Muscle of leg (tissue), 11 donors: ENCODE results near the gene PTMS. TPM values are rescaled to one million over a fixed set of nuclear protein-coding genes. Genes with fewer than 3 reads are reported as not detected.

ENCODE experiments used
- DNase-seq: peaks from one replicate; pipeline ENCODE4 v3.0.0; 2013
- H3K27ac ChIP-seq: one replicate; pipeline ENCODE4 v1.5.1; 2013; ENCODE audit warnings: mild to moderate bottlenecking, low read length, control low read depth
- H3K27me3 ChIP-seq: one replicate; pipeline ENCODE4 v1.6.1; 2013; ENCODE audit warnings: low read length; ENCODE audit not compliant: control insufficient read depth, insufficient read depth
- H3K36me3 ChIP-seq: one replicate; pipeline ENCODE4 v1.6.1; 2013; ENCODE audit warnings: low read length; ENCODE audit not compliant: control insufficient read depth, insufficient read depth
- H3K4me1 ChIP-seq: one replicate; pipeline ENCODE4 v1.6.1; 2013; ENCODE audit warnings: low read length; ENCODE audit not compliant: control insufficient read depth, insufficient read depth
- H3K4me3 ChIP-seq: one replicate; pipeline ENCODE4 v1.5.1; 2013; ENCODE audit warnings: low read length, control low read depth
- H3K9me3 ChIP-seq: replicated peaks from 2 replicates; pipeline ENCODE4 v1.6.1; 2013; ENCODE audit warnings: low read depth, low read length; ENCODE audit not compliant: control insufficient read depth
- WGBS: methylation state at CpG from one replicate; pipeline ENCODE4 v1.1.5; 2013; ENCODE audit warnings: missing lambda C conversion rate; ENCODE audit not compliant: insufficient coverage; 5-methylcytosine and 5-hydroxymethylcytosine counted together
- polyA plus RNA-seq, 8 donors: library from polyadenylated mRNA; unstranded; fragments of 120-200 nt; gene quantifications; one replicate each; pipeline versions ENCODE4 v1.2.1 to v1.2.3, GENCODE V29; 2013; ENCODE audit warnings: inconsistent platforms in 1 of 8, low replicate concordance in 1 of 8; ENCODE audit not compliant: insufficient read length in 8 of 8, insufficient read depth in 1 of 8
- total RNA-seq: library from RNA; stranded (reverse); fragments of 120-200 nt; gene quantifications from one replicate; pipeline ENCODE4 v1.2.4, GENCODE V29; 2013

PTMS gene
- total and polyA plus RNA-seq, 9 donors, result 87.5 to 529 (median 482) TPM

DNA sequence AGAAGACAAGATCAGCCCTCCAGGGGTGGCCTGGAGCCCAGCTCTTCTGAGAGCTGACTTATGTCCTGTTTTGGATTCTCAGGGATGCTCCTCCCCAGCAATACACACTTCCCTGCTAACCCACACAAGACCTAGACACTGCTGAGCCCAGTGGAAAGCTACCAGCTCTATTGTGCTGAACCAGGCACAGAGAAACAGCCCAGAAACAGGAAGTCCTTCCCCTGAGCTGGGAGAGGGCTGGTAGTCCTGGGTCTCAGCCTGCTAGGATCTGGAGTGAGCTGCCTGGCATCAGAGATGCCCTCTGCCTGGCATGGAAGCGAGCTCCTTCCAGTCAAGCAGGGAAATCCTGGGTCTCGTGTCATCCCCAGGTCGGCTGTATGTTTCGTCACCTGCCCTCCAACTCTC, 4.9 kb downstream of the PTMS start:
- Histone ChIP-seq H3K27me3 (peaks cover 20% of the 10 kb centered on the region), H3K4me1 (peaks cover 37% of the 10 kb centered on the region), H3K9me3 (no peaks in the 10 kb centered on the region), H3K4me3 (no peak overlapping the region), H3K27ac (peak overlapping the region; percentile 3), H3K36me3 (peaks cover 44% of the 10 kb centered on the region)
- no CpG with 5 or more reads among the region's 4 CpGs for WGBS
- DNase-seq, result peak; percentile 82

DNA sequence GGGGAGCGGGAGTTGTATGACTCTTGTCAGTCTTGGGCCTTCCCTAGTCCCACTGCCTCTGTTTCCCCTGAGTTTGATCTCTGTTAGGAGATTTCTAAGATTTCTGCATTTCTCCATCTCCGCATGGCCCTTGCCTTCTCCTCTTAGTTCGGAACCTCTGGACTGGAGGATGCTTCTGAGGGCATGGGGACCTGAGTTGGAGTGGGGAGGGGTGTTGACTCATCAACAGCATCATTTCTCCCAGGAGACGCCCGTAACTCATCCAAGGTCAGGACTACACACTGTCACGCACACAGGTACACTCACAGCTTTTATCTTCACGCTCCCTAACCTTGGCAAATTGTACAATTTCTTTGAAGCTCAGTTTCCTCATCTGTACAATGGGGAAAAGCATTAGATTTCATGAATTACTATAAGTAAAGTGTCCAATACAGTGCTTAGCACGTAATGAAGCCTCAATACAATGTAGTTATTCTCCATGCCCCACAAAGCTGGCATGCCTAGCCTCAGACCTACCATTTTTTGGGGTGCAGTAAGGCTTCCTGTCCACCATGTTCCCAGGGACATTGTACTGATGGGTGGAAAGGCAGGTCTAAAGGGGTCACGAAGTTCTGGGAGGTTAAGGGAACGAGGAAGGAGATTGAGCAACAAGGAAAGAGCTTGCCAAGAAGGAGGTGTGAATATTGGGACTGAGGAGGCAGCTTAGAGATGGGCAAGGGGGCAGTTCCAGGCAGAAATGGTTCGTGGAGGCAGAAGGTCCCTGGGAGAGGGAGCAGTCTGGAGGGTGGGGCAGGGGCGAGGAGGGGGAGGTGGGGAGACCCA, 5.6 kb downstream of the PTMS start:
- no peak for DNase-seq
- H3K4me3 ChIP-seq, result no peak overlapping the region
- peaks cover 45% of the 10 kb centered on the region for H3K36me3 ChIP-seq
- 67% methylated on average over 4 of the region's 12 CpGs for WGBS
- H3K27me3 ChIP-seq, result peaks cover 20% of the 10 kb centered on the region
- peaks cover 37% of the 10 kb centered on the region for H3K4me1 ChIP-seq
- no peaks in the 10 kb centered on the region for H3K9me3 ChIP-seq
- peak overlapping the region; percentile 3 for H3K27ac ChIP-seq

DNA sequence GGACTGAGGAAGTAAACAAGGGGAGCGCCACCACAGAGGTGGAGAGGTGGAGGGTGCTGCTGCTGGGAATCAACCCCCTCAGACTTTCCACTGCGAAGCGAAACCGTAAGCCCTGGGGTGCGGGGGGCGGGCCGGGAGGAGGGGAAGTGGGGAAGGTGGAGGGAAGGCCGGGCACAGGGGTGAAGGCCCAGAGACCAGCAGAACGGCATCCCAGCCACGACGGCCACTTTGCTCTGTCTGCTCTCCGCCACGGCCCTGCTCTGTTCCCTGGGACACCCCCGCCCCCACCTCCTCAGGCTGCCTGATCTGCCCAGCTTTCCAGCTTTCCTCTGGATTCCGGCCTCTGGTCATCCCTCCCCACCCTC, 6.2 kb downstream of the PTMS start, which contains the start of gene LAG3:
LAG3 (plus strand) TSS at position 190 of the 365 bp plus-strand sequence. CDS start 333 bp downstream, outside the sequence.
- H3K27me3 ChIP-seq, result peaks cover 20% of the 10 kb centered on the region
- peak within 1 kb of the TSS; percentile 3 for H3K27ac ChIP-seq
- peaks cover 37% of the 10 kb centered on the region for H3K4me1 ChIP-seq
- no peaks in the 10 kb centered on the region for H3K9me3 ChIP-seq
- 36% methylated on average over 7 of the region's 15 CpGs for WGBS
- DNase-seq, result no peak
- H3K36me3 ChIP-seq, result peaks cover 45% of the 10 kb centered on the region
- no peak within 1 kb of the TSS for H3K4me3 ChIP-seq

DNA sequence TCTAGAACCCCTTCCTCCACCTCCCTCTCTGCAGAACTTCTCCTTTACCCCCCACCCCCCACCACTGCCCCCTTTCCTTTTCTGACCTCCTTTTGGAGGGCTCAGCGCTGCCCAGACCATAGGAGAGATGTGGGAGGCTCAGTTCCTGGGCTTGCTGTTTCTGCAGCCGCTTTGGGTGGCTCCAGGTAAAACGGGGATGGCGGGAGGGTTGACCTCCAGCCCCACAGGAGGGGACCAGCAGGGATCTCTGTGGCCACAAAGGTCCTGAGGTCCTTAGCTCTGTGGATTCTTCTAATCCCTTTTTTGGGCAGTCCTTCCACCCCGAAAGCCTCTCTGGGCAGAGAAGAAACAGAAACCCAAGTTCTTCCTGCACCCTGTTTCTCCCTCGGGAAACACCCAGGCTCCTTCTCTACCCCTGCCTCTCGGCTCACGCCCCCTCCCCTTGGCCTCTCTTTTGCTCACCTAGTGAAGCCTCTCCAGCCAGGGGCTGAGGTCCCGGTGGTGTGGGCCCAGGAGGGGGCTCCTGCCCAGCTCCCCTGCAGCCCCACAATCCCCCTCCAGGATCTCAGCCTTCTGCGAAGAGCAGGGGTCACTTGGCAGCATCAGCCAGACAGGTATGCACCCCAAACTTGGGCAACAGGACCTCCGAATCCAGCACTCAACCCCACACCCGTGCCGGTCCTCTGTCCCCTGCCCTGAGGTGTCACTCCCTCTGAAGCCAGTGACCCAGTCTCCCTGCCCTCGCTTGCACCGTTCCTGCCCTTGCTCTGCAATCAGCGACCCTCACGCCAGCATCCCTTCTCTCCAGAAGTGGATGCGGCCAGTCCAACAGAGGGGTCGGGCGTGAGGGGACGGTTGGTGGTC, 6.8 kb downstream of the PTMS start:
- Histone ChIP-seq H3K27me3 (peaks cover 20% of the 10 kb centered on the region), H3K4me3 (no peak overlapping the region), H3K27ac (no peak overlapping the region), H3K4me1 (peaks cover 37% of the 10 kb centered on the region), H3K9me3 (no peaks in the 10 kb centered on the region), H3K36me3 (peaks cover 42% of the 10 kb centered on the region)
- no peak for DNase-seq
- WGBS, result 53% methylated on average over 12 of the region's 21 CpGs

DNA sequence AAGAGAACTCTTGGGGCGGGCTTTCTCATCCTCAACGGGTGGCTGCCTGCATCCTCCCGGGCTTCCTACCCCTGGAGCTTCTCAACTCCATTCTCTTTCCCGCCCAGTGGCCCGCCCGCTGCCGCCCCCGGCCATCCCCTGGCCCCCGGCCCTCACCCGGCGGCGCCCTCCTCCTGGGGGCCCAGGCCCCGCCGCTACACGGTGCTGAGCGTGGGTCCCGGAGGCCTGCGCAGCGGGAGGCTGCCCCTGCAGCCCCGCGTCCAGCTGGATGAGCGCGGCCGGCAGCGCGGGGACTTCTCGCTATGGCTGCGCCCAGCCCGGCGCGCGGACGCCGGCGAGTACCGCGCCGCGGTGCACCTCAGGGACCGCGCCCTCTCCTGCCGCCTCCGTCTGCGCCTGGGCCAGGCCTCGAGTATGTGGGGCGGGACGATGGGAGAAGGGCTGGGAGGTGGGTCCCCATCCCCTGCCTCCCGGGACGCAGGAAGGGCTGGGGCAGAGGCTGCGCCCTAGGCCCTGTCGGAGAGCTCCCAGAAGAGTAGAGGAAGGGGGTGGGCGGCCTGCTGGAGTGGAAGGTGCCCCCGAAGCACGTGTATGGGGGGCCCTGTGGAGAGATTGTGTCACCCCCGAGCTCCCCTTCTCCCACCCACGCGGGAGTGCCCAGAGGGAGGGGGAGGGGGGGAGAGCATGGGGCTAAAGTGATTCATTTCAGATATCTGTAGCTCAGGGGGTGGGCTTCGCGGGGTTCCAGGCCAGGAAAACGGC, 7.6 kb downstream of the PTMS start:
- Histone ChIP-seq H3K36me3 (peaks cover 39% of the 10 kb centered on the region), H3K4me3 (no peak overlapping the region), H3K4me1 (peaks cover 37% of the 10 kb centered on the region), H3K27ac (peak overlapping the region; percentile 3), H3K9me3 (no peaks in the 10 kb centered on the region), H3K27me3 (peaks cover 18% of the 10 kb centered on the region)
- no peak for DNase-seq
- 13% methylated on average over 42 of the region's 60 CpGs for whole genome bisulfite sequencing

DNA sequence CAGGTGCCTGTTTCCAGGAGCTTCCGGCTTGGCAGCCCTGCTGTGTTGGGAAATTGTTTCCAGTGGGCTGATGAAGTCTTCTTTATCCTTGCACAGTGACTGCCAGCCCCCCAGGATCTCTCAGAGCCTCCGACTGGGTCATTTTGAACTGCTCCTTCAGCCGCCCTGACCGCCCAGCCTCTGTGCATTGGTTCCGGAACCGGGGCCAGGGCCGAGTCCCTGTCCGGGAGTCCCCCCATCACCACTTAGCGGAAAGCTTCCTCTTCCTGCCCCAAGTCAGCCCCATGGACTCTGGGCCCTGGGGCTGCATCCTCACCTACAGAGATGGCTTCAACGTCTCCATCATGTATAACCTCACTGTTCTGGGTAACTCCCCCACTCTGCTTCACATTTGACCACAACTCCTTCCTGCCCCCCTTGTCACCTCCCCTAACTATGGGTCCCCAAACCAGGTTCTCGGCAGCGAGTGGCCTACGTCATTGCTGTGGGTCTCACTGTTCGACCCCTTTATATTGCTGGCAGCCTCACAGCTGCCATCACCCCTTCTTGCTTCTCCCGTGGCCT, 8.4 kb downstream of the PTMS start:
- Histone ChIP-seq H3K27ac (no peak overlapping the region), H3K27me3 (peaks cover 18% of the 10 kb centered on the region), H3K4me3 (no peak overlapping the region), H3K36me3 (peaks cover 35% of the 10 kb centered on the region), H3K9me3 (no peaks in the 10 kb centered on the region), H3K4me1 (peaks cover 36% of the 10 kb centered on the region)
- DNase-seq, result peak; percentile 65
- WGBS, result 71% methylated on average over 15 of the region's 15 CpGs

DNA sequence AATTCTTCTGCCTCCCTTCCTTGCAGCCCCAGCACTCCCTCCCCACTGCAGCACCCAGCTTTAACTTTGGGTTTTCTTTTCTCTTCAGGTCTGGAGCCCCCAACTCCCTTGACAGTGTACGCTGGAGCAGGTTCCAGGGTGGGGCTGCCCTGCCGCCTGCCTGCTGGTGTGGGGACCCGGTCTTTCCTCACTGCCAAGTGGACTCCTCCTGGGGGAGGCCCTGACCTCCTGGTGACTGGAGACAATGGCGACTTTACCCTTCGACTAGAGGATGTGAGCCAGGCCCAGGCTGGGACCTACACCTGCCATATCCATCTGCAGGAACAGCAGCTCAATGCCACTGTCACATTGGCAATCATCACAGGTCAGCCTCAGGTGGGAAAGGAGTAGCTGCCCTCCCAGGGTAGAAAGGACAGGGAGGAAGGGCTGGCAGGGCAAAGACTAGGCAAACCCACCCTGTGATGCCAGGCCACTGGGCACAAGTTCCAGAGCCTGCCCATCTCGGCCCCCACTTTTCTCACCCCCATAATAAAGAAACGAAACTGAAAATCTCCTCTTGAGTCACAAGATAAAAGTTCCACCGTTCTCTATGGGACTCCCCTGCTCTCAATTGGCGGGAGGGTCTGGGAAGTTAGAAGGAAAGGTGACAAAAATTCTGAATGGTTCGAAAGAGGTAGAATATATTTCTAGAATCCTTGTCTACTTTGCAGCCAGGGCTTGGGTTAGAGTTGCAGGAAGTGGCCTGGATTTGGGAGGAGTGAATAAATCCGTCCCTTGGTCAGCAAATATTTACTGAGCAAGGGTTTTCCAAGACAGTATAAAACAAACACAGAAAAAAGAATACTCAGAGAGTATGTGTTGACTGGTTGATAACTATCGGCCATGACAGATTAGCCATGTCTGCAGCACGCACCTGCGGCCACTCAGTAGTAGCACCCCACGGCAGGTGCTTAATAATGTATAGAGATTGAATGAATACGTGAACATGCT, 9.3 kb downstream of the PTMS start:
- Histone ChIP-seq H3K9me3 (no peaks in the 10 kb centered on the region), H3K4me3 (no peak overlapping the region), H3K36me3 (peaks cover 26% of the 10 kb centered on the region), H3K4me1 (peaks cover 32% of the 10 kb centered on the region), H3K27me3 (peaks cover 18% of the 10 kb centered on the region), H3K27ac (no peak overlapping the region)
- no peak for DNase-seq
- 79% methylated on average over 2 of the region's 16 CpGs for WGBS

DNA sequence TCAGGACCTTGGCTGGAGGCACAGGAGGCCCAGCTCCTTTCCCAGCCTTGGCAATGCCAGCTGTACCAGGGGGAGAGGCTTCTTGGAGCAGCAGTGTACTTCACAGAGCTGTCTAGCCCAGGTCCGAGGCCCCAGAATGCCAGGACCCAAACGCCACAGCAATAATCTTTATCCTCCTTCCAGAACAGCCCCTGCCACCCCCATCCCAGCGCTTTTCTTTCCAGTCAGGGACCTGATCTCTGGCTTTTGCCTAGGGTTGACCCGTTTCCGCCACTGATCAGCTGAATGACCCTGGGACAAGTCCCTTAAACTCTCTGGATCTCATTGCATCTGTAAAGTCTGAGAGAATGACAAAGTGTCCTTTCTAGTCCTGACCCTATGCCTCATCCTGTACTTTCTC, 11.2 kb downstream of the PTMS start:
- no peak overlapping the region for H3K27ac ChIP-seq
- H3K27me3 ChIP-seq, result peaks cover 18% of the 10 kb centered on the region
- WGBS, result 85% methylated on average over 3 of the region's 5 CpGs
- H3K4me3 ChIP-seq, result no peak overlapping the region
- peaks cover 30% of the 10 kb centered on the region for H3K4me1 ChIP-seq
- peaks cover 10% of the 10 kb centered on the region for H3K36me3 ChIP-seq
- no peaks in the 10 kb centered on the region for H3K9me3 ChIP-seq
- no peak for DNase-seq

DNA sequence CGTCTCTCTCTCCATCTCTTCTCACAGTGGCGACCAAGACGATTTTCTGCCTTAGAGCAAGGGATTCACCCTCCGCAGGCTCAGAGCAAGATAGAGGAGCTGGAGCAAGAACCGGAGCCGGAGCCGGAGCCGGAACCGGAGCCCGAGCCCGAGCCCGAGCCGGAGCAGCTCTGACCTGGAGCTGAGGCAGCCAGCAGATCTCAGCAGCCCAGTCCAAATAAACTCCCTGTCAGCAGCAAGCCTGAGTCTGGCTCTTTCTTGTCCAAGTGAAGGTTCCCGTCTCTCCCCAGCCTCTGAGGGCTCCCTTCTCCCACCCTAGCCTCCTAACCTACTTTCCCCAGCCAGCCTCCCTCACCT, 12.0 kb downstream of the PTMS start:
- peak; percentile 74 for DNase-seq
- peak overlapping the region; percentile 38 for H3K4me3 ChIP-seq
- H3K9me3 ChIP-seq, result no peaks in the 10 kb centered on the region
- peaks cover 15% of the 10 kb centered on the region for H3K27me3 ChIP-seq
- peaks cover 10% of the 10 kb centered on the region for H3K36me3 ChIP-seq
- H3K4me1 ChIP-seq, result peaks cover 30% of the 10 kb centered on the region
- 7% methylated on average over 11 of the region's 14 CpGs for WGBS
- peak overlapping the region; percentile 91 for H3K27ac ChIP-seq
